ENCODE data around the gene C19orf73.
A peak's percentile ranks its signal among the peaks of the same experiment; 100 is the strongest.
"Not testable (repeated sequence)": the region's sequence is repeated elsewhere in the genome, so short reads cannot be mapped to it uniquely, and the experiment has no call there.

The C19orf73 gene

GRCh38 chr19:49148784-49149651 lies 30.1 kb upstream of the C19orf73 start:
- peak; percentile 93 for DNase-seq

DNA sequence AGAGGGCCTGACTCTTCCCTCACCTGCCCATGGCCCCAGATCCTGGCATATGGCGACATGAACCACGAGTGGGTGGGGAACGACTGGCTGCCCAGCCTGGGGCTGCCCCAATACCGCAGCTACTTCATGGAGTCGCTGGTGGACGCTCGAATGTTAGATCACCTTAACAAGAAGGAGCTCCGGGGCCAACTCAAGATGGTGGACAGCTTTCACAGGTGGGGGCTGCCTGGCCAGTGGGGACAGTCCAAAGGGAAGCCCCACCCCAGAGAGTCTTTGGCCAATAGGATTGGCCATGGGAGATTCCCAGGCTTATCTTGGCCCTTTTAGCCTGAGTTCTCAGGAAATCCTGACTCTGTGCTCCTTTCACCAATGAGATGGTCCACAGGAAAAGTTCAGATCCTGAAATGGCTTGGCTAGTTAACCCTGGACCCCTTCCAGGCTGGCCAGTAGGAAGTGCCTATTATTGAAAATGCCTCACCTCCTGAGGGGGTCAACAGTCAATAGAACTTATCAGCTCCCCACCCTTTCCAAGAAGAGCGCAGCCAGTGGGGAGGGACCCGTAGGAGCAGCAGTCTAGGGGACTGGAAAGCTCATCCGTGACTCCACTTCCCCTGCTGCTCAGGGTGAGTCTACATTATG lies 29.2 kb upstream of the C19orf73 start:
- DNase-seq, result no peak

- DNase-seq, result not testable (repeated sequence)
These were observed 27.4 kb upstream of the C19orf73 start for GRCh38 chr19:49146408-49146770.

DNA sequence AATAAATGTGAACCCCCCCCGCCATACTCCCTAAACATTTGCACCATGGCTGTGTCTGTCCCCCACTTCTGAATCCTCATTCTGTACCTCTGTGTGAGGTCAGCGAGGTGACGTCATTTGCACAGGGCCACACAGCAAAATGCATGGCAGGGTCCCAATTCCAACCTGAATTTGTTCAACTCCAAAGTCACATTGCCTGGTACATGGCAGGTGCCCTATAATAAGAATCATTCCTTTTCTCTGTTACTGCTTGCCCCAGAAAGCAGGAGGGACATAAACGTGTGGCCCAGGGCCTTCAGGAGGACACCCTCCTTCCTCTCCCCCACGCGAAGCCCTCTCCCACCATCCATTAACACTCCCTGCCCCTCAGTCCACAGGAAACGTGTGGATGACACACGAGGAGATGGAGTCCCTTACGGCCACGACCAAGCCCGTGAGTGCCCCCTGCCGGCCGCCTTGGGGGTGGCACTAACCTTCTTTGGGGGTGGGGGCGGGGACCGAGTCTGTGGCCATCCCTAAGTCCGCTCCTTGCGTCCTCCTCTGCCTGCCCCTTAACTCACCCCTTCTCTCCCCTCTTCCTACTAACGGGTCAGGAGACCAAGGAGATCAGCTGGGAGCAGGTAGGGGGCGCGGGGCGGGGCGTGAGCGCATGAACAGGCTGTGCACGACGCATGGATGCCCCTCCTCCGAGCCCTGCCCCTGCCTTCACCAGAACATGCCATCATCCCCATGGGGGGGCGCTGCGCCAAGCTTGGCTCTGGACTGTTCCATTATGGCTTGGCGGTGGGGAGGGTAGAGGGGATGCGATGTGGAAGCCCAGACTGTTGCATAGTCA lies 26.8 kb upstream of the C19orf73 start:
- DNase-seq, result peak; percentile 47

DNA sequence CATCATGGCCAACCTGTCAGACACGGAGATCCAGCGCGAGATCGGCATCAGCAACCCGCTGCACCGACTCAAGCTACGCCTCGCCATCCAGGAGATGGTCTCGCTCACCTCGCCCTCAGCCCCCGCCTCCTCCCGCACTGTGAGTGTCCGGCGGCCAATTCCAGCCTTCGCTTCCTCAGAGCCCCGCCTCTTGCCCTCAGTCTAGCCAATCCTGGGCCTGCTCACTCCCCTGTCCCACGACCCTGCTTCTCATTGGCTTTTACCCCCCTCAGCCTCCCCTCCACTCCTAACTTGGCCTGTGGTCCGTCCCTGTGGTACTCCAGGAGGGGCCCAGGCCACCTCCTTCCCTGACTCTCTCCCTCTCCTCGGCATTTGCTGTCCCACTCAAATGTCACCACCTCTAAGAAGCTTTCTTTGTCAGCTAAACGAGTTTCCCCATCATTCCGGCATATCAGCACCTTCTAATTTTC lies 24.0 kb upstream of the C19orf73 start:
- peak; percentile 87 for DNase-seq

GRCh38 chr19:49141352-49141751 lies 22.4 kb upstream of the C19orf73 start:
- DNase-seq, result no peak

- DNase-seq, result no peak
These were observed 22.0 kb upstream of the C19orf73 start for GRCh38 chr19:49140951-49141350.

DNA sequence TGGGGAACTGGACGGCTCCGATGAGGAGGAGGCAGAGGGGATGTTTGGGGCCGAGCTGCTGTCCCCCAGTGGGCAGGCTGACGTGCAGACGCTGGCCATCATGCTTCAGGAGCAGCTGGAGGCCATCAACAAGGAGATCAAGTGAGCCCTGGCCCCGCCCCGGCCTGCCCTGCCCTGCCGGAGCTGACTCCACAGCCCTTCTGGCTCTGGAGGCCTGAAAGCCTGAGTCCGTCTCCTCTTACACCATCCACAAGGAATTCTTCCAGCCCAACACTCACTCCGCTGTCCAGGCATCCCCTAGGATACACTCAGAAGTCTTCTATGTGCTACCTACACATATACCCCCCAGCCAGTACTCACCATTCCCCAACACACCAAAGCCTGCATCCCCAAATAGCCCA lies 17.8 kb upstream of the C19orf73 start:
- DNase-seq, result no peak

GRCh38 chr19:49135686-49136085 lies 16.7 kb upstream of the C19orf73 start:
- DNase-seq, result no peak

GRCh38 chr19:49133621-49134454 lies 14.9 kb upstream of the C19orf73 start:
- DNase-seq, result no peak

DNA sequence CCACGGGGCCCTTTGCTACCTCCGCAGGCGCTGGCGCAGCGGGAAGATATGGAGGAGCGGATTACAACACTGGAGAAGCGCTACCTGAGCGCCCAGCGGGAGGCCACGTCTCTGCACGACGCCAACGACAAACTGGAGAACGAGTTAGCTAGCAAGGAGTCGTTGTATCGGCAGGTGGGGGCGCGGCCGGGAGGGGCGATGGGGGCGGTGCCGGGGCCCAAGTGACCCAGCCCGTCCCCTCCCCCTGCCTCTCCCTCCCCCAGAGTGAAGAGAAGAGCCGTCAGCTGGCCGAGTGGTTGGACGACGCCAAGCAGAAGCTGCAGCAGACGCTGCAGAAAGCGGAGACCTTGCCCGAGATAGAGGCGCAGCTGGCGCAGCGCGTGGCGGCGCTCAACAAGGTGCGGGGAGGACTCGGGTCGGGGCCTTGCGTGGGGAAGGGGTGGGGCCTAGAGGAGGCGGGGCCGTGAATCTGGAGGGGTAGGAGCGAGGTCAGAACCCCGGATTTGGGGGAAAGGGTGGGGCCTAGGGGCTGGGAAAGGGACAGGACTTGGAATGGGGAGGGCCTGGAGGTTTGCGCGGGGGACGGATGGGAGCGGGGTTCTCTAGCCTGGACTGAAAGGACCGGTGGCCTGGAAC lies 14.1 kb upstream of the C19orf73 start:
- DNase-seq, result no peak

DNA sequence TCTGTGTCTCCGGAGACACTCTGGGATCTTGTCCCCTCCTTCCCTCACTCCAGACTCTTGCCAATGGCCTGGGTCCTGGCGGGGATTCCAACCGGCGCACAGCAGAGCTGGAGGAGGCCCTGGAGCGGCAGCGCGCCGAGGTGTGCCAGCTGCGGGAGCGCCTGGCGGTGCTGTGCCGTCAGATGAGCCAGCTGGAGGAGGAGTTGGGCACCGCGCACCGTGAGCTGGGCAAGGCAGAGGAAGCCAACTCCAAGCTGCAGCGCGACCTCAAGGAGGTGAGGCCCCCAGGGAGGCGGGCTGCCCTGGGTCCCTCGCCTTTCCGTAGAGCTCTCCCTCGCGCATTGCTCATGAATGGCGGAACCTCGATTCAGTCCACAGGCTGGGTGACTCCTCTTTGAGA lies 11.4 kb upstream of the C19orf73 start:
- no peak for DNase-seq

GRCh38 chr19:49129238-49129583 lies 10.3 kb upstream of the C19orf73 start:
- no peak for DNase-seq

DNA sequence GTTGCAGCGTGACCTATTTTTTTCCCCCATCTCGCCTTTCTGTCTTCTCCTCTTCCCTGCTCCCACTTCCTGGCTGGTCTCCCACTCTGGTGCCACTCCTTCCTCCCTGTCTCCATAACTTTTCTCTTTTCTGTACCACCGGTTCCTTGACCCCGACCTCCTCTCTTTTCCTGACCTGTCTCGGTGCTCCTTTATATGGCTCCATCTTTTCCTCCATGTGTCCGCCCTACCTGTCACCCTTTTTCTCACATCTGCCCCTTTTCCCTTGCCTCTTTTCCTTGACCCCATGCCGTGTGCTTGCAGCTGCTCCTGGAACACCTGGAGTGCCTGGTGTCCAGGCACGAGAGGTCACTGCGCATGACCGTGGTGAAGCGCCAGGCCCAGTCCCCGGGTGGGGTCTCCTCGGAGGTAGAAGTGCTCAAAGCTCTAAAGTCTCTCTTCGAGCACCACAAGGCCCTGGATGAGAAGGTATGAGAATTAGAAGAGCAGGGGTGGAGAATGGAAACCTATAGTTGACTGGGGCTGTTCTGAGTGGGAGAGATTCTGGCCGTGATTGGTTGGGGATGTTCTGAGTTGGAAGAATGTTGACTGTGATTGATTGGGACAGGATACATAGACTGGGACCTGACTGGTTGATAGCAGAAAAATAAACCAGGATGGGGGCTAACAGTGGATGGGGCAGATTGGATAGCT lies 9.7 kb upstream of the C19orf73 start:
- DNase-seq, result no peak

- peak; percentile 93 for DNase-seq
These were observed 9.0 kb upstream of the C19orf73 start for GRCh38 chr19:49127674-49128544.

DNA sequence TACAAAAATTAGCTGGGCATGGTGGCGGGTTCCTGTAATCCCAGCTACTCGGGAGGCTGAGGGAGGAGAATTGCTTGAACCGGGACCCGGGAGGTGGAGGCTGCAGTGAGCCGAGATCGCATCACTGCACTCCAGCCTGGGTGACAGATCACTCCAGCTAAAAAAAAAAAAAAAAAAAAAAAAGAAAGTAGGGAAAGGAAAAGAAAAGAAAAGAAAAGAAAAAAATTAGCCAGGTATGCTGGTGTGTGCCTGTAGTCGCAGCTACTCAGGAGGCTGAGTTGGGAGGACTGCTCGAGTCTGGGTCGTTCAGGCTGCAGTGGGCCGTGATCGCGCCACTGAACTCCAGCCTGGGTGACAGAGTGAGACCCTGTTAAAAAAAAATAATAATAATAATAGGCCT lies 8.3 kb upstream of the C19orf73 start:
- not testable (repeated sequence) for DNase-seq

- no peak for DNase-seq
These were observed 7.6 kb upstream of the C19orf73 start for GRCh38 chr19:49126575-49126974.

- no peak for DNase-seq
These were observed 6.2 kb upstream of the C19orf73 start for GRCh38 chr19:49125025-49125731.

DNA sequence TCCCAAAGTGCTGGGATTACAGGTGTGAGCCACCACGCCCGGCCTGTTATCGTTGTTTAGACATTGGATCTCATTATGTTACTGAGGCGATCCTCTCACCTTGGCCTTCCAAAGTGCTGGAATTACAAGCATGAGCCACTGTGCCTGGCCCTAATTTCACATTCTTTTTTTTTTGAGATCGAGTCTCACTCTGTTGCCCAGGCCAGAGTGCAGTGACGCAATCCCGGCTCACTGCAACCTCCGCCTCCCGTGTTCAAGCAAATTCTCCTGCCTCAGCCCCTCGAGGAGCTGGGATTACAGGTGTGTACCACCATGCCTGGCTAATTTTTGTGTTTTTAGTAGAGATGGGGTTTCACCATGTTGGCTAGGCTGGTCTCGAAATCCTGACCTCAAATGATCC lies 4.3 kb upstream of the C19orf73 start:
- not testable (repeated sequence) for DNase-seq

DNA sequence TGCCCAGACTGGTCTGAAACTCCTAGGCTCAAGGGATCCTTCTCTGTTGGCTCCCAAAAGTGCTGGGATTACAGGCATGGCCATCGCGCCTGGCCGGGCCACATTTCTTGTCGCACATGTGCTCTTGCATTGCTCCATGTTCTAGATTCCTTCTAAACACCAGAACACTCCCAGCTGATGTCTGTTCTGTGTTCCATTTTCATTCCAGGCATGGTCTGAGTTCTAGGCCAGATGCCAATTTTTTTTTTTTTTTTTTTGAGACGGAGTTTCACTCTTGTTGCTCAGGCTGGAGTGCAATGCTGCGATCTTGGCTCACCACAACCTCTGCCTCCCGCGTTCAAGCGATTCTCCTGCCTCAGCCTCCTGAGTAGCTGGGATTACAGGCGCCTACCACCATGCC lies 2.9 kb upstream of the C19orf73 start:
- not testable (repeated sequence) for DNase-seq
